Activated CD4-positive, alpha-beta T cell treated with anti-CD3 and anti-CD28 coated beads for 24 hours (primary cell): ENCODE results near the gene SPINK14.

Source experiments
- DNase-seq, 2 donors: peaks; one replicate each; pipeline ENCODE4 v3.0.0-alpha.2; 2020; ENCODE audit warnings: low read depth in 2 of 2

Gene SPINK14

GRCh38 chr5:148201151-148201550 is 32.8 kb downstream of the SPINK14 start:
- DNase-seq: no peak

- no peak for DNase-seq
Observed at GRCh38 chr5:148202531-148203203, 34.3 kb downstream of the SPINK14 start, which contains the start of gene SPINK6. SPINK6 (plus strand) TSS chr5:148203042; CDS start chr5:148203097, 55 bp downstream.

GRCh38 chr5:148205044-148205806 is 36.9 kb downstream of the SPINK14 start:
- no peak for DNase-seq

GRCh38 chr5:148205865-148206264 is 37.5 kb downstream of the SPINK14 start:
- no peak for DNase-seq

- DNase-seq: no peak
Observed at GRCh38 chr5:148206620-148207019, 38.3 kb downstream of the SPINK14 start.

- DNase-seq: no peak
Observed at GRCh38 chr5:148208226-148208625, 39.9 kb downstream of the SPINK14 start.

- DNase-seq: no peak
Observed at GRCh38 chr5:148209151-148209770, 40.9 kb downstream of the SPINK14 start.

- DNase-seq: no peak
Observed at GRCh38 chr5:148214665-148215185, 46.4 kb downstream of the SPINK14 start.

GRCh38 chr5:148221508-148221907 is 53.2 kb downstream of the SPINK14 start:
- DNase-seq: no peak

GRCh38 chr5:148224117-148224742 is 55.9 kb downstream of the SPINK14 start:
- DNase-seq: no peak
